Measurements from ENCODE around the gene RNF4. TPM values are rescaled to one million over a fixed set of nuclear protein-coding genes. Genes with fewer than 3 reads are reported as not detected.

Gene RNF4
- total and polyA plus RNA-seq, 10 donors, result 22.0 to 82.5 (median 63.1) TPM

- H3K4me3 ChIP-seq, result no peak overlapping the region
- H3K27ac ChIP-seq, result no peak overlapping the region
- H3K4me1 ChIP-seq, result no peaks in the 10 kb centered on the region
- 81 to 88% (median 88%) methylated on average over 24 to 27 of the region's 27 CpGs for WGBS, 5 donors
- no peaks in the 10 kb centered on the region for H3K9me3 ChIP-seq
- DNase-seq, result no peak
- no peak for TF ChIP-seq CTCF (IDR thresholded peaks at IDR 0.05 in 8 of 11, conservative IDR thresholded peaks at IDR 0.05 in 3 of 11)
- TF ChIP-seq POLR2AphosphoS5 (IDR thresholded peaks at IDR 0.05), result no peak
- no peak for TF ChIP-seq POLR2A (IDR thresholded peaks at IDR 0.05)
- no peaks in the 10 kb centered on the region for H3K36me3 ChIP-seq
- H3K27me3 ChIP-seq (replicated peaks in 1 of 7), result no peaks in the 10 kb centered on the region
- intact Hi-C loops (cut with DNase I; ENCODE audit: low total_unique reads), result no loop called here
These were observed 19.2 kb upstream of the RNF4 start for GRCh38 chr4:2449511-2450392.

GRCh38 chr4:2450394-2451035 lies 18.4 kb upstream of the RNF4 start:
- intact Hi-C loops (cut with DNase I; ENCODE audit: low total_unique reads), result no loop called here
- no peaks in the 10 kb centered on the region for H3K36me3 ChIP-seq
- no peak for DNase-seq

GRCh38 chr4:2451036-2451520 lies 17.8 kb upstream of the RNF4 start:
- Histone ChIP-seq H3K27me3 (replicated peaks in 1 of 7) (no peaks in the 10 kb centered on the region), H3K4me3 (no peak overlapping the region), H3K36me3 (no peaks in the 10 kb centered on the region), H3K4me1 (no peaks in the 10 kb centered on the region), H3K9me3 (no peaks in the 10 kb centered on the region), H3K27ac (no peak overlapping the region)
- no peak for DNase-seq
- intact Hi-C loops (cut with DNase I; ENCODE audit: low total_unique reads), result no loop called here
- TF ChIP-seq CTCF (IDR thresholded peaks at IDR 0.05 in 8 of 11, conservative IDR thresholded peaks at IDR 0.05 in 3 of 11) (no peak), POLR2AphosphoS5 (IDR thresholded peaks at IDR 0.05) (no peak), POLR2A (IDR thresholded peaks at IDR 0.05) (no peak)
- WGBS, 5 donors, result 82 to 88% (median 87%) methylated on average over 7 to 10 of the region's 10 CpGs

More at GRCh38 chr4:2450394-2451035, 18.4 kb upstream of the RNF4 start:
- no peak overlapping the region for H3K27ac ChIP-seq
- no peak overlapping the region for H3K4me3 ChIP-seq
- H3K27me3 ChIP-seq (replicated peaks in 1 of 7), result no peaks in the 10 kb centered on the region
- no peaks in the 10 kb centered on the region for H3K4me1 ChIP-seq
- H3K9me3 ChIP-seq, result no peaks in the 10 kb centered on the region
- WGBS, 5 donors, result 85 to 92% (median 89%) methylated on average over 13 to 16 of the region's 16 CpGs
- TF ChIP-seq POLR2A (IDR thresholded peaks at IDR 0.05) (no peak), CTCF (IDR thresholded peaks at IDR 0.05 in 8 of 11, conservative IDR thresholded peaks at IDR 0.05 in 3 of 11) (no peak), POLR2AphosphoS5 (IDR thresholded peaks at IDR 0.05) (no peak)

All from spleen (tissue), 11 donors.